Liver (tissue), 3 donors: ENCODE data around the gene SLX4.

Experiments used
- ATF3 ChIP-seq: IDR thresholded peaks from 2 replicates; pipeline ENCODE4 v1.6.1; 2016; ENCODE audit warnings: antibody characterized with exemption
- CTCF ChIP-seq: fragments of 150-350 bp; IDR thresholded peaks from 2 replicates; pipeline ENCODE4 v1.5.1; 2017; ENCODE audit warnings: improper control_type of control experiment, low read depth, low read length; ENCODE audit not compliant: missing input control
- FOXA1 ChIP-seq: IDR thresholded peaks from 2 replicates; pipeline ENCODE4 v1.6.1; 2016; ENCODE audit warnings: antibody characterized with exemption
- MAX ChIP-seq: IDR thresholded peaks from 2 replicates; pipeline ENCODE4 v1.6.1; 2016; ENCODE audit warnings: antibody characterized with exemption
- NR2F2 ChIP-seq: IDR thresholded peaks from 2 replicates; pipeline ENCODE4 v1.6.1; 2016; ENCODE audit warnings: antibody characterized with exemption
- RAD21 ChIP-seq, 2 donors: IDR thresholded peaks; 2 replicates each; pipeline ENCODE4 v1.6.1; 2016; ENCODE audit warnings: antibody characterized with exemption in 2 of 2, mild to moderate bottlenecking in 2 of 2
- REST ChIP-seq: IDR thresholded peaks from 2 replicates; pipeline ENCODE4 v1.6.1; 2016; ENCODE audit warnings: antibody characterized with exemption, mild to moderate bottlenecking
- SP1 ChIP-seq: IDR thresholded peaks from 2 replicates; pipeline ENCODE4 v1.6.1; 2018; ENCODE audit warnings: antibody characterized with exemption, mild to moderate bottlenecking
- TAF1 ChIP-seq: conservative IDR thresholded peaks from 2 replicates; pipeline ENCODE4 v1.6.1; 2016; ENCODE audit warnings: antibody characterized with exemption, mild to moderate bottlenecking
- YY1 ChIP-seq: IDR thresholded peaks from 2 replicates; pipeline ENCODE4 v1.6.1; 2016; ENCODE audit warnings: antibody characterized with exemption, mild to moderate bottlenecking
- donor health status: healthy.
- donor health status: healthy.

- TF ChIP-seq CTCF (no peak), RAD21 (IDR thresholded peaks at IDR 0.05) (no peak), MAX (no peak), YY1 (no peak), NR2F2 (no peak), TAF1 (no peak), FOXA1 (no peak), REST (no peak), ATF3 (no peak), SP1 (no peak)
These were observed 77.3 kb downstream of the SLX4 start for GRCh38 chr16:3534126-3534525.
